GM12891 (cell line): ENCODE results near the gene GPR89B.
"Not testable (repeated sequence)": the region's sequence is repeated elsewhere in the genome, so short reads cannot be mapped to it uniquely, and the experiment has no call there.

Source experiments
- POLR2A ChIP-seq: IDR thresholded peaks from 2 replicates; pipeline ENCODE4 v1.6.1; 2011; ENCODE audit warnings: low read depth, low read length, control low read depth
- POLR2AphosphoS5 ChIP-seq: IDR thresholded peaks from 2 replicates; pipeline ENCODE4 v1.6.1; 2011; ENCODE audit warnings: low read depth, low read length, control low read depth
- POU2F2 ChIP-seq: IDR thresholded peaks from 2 replicates; pipeline ENCODE4 v1.6.1; 2011; ENCODE audit warnings: low read depth, mild to moderate bottlenecking, control low read depth, low read length, moderate library complexity
- SPI1 ChIP-seq: IDR thresholded peaks from 2 replicates; pipeline ENCODE4 v1.6.1; 2011; ENCODE audit warnings: low read depth, low read length, control low read depth
- TAF1 ChIP-seq: IDR thresholded peaks from 2 replicates; pipeline ENCODE4 v1.6.1; 2011; ENCODE audit warnings: low read depth, low read length, control low read depth

DNA sequence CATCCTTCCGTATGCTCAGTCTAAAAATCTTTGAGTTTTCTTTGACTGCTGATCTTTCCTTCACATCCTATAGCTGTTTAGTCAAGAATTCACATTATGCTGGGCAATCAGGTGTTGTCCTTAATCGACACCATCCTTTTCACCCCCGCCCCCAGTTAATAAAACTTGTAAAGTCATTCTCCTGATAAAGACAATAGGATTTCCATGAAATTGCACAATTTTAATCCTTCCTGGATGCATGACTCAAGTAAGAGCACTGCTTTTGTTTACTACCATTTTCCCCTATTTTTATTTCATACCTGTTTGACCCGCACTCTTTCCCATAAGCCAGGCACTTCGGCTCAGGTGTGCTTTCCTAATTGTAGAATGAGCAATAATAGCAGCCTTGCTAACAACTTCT lies 96.7 kb downstream of the GPR89B start:
- not testable (repeated sequence) for TF ChIP-seq POLR2A, POLR2AphosphoS5, TAF1, SPI1, POU2F2
